ENCODE measurements around the gene SLC35F5.

DNA sequence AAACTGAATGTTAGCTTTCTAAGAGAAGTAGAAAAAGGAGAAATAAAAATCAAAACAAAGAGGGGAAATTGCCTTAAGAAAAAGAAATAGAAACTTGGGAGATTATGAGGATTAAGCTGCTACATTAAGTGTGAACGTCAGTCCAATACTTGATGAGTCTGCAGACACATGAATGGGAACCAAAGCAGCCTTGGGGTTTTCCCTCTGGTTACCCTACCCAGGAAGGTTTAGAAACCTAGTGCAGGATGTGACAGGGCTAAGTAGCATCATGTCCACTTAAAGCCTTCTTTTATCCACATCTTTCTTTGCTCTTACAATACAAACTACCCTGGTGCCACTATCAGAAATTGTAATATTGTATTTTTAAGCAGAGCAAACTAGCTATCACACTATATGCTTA is 22.3 kb downstream of the SLC35F5 start:
- no peak for TF ChIP-seq CTCF (optimal IDR thresholded peaks at IDR 0.05 in 1 of 3, IDR thresholded peaks at IDR 0.05 in 1 of 3, conservative IDR thresholded peaks at IDR 0.05 in 1 of 3; ENCODE audit: extremely low read depth in 1 of 3, insufficient read depth in 2 of 3, low read length in 3 of 3)
- no peak for TF ChIP-seq EZH2 (IDR thresholded peaks at IDR 0.05; ENCODE audit: low read length)
